ENCODE data around the gene NOX4.
"Not testable (repeated sequence)": the region's sequence is repeated elsewhere in the genome, so short reads cannot be mapped to it uniquely, and the experiment has no call there.

NOX4 gene

DNA sequence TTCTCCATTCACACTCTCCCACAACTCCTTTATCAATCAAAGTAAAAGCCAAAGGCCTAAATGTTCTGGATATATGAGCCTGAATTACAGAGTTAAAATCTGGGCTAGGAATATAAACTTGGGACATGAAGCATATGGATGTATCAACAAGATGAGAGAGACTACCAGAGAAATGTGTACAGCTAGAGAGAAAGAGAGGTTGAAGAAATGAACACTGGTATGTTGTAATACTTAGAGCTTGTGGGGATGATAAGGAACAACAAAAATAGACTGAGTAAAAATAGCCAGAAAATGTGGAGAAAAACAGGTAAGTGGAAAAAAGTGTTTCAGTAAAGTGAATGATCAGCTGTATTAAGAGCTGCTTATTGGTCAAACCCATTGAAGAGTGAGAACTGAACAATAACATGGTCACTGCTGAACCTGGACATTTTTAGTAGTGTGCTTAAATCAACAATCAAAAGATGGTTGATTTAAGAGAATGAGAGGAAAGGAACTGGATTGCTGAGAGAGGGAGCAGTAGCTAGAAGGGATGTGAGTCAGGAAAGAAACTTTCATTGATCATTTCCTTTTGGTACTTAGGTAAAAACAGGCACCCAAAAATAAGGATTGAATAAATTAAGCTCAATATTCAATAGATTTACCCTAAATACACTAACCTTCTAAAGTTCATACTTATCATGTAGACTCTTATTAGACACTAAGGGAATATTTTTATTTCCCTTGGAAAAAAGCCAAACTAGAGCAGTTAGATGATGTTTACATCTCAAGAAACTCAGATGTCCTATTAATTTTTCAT is 111.0 kb downstream of the NOX4 start:
- DNase-seq (ENCODE audit: low spot score), result not testable (repeated sequence)

DNA sequence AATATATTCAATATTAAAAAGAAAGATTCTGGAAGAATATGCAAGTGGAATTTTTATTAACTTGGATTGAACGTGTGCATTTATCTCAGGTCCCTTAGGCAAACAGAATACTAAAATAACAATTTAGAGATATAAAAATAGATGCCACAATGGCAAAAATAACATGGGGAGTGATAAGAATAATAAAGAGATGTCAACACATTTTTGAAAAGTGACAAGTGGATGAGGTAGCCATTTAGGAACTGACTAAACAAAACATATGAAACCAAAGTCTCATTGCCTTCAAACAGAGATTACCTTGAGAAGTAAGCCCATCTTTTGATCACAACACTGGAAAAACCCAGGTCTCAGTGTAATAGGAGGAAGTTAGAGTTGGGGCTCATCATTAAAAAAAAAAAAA is 112.2 kb downstream of the NOX4 start:
- DNase-seq (ENCODE audit: low spot score), result not testable (repeated sequence)

DNA sequence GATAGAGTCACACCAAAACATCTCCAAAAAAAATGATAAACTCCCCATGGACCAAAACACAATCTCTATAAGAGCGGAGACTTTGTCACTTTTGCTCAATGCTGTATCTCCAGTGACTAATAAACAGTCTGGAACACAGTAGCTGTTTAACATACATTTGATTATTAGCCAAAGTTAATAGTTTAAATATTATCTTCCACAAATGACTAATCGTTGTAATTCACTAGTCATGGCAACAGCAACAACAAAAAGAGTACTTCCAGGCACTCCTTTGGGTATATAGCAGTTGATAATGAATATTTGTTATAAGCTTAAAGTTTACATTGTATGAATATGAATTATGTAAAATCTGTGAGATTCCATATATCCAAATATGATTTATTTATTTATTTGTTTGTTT is 121.8 kb downstream of the NOX4 start:
- not testable (repeated sequence) for DNase-seq (ENCODE audit: low spot score)

DNA sequence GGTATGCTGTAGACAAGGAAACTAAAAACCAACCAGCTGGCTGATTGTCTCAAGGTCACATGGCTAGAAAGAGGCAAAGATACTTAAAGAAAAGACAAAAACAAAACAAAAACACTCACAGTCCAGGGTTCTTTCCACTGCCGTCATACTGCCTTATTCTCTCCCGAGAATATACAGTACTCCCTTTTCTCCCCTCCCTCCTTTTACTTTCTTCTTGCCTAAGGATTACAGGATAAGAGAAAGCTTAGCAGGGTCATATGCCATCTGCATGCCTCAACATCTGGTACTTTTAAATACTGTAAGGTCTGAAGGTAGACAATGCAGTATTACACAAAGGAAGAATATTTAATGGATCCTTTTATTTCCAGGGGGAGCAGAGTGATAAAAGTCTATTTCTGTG is 126.3 kb downstream of the NOX4 start:
- DNase-seq (ENCODE audit: low spot score), result not testable (repeated sequence)

DNA sequence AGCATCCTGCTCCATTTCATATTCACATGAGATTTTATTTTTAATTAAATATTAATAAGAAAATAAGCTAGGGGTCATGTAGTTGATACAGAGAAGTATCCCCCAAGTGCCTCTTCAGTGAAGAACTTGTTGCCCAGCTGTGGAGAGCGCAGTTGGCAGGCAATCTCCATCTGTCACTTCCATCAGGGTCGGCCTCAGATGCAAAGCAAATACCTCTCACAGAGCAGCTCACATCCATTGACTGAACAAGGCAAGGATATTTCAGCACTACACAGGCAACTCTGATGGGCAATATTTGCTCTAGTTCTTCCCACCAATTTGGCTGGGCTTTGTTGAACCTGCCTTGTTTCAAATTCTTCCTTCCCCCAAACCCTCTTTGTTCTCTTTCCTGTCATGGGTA is 129.4 kb downstream of the NOX4 start:
- DNase-seq (ENCODE audit: low spot score), result no peak

DNA sequence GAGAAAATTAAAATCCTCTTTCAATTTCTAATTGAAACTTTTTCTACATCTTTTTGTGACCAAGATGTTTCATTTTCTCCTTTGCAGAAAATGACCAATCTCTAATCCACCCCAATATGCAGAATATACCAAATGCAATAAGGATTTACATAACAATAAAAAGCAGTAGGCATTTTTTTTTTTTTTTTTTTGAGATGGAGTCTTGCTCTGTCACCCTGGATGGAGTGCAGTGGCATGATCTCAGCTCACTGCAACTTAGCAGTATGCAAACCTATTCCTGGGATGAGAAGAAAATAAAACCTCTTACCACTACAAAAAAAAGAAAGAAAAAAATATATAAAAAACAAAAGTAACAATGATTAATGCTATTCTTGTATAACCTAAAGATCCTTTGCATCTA is 132.0 kb downstream of the NOX4 start:
- DNase-seq (ENCODE audit: low spot score), result not testable (repeated sequence)

DNA sequence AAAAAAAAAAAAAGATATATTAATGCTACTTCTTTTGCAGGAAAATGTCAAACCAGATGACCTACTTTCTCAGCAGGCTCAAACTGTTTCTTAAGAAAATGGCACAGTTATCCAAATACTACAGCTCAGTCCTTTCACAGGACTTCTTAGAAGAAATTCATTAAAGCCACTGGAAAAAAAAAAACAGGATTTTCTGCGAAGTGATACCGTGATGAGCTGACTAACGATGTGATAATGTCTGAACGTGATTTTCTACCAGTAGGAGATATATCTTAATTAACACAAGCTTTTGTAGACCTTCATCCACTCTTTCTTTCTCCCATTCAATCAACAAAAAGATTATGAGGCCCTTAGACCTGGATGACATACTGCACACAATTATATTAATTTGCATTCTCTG is 132.4 kb downstream of the NOX4 start:
- no peak for DNase-seq (ENCODE audit: low spot score)

DNA sequence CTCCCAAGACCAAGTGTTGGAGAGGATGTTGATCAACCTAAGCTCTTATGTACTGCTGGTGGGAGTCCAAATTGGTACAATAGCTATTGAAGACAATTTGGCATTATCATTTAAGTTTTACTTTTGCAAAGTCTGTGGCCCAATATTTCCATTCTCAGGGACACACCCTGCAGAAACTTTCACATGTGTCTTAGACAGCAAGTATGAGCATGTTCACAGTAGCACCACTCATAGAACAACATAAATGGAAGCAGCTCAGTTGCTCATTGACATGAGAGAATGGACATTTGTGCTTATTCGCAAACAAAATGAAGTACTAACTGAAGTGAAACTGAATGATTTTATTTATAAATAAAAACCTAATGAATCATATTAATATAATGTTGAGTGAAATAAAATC is 135.5 kb downstream of the NOX4 start:
- DNase-seq (ENCODE audit: low spot score), result no peak

DNA sequence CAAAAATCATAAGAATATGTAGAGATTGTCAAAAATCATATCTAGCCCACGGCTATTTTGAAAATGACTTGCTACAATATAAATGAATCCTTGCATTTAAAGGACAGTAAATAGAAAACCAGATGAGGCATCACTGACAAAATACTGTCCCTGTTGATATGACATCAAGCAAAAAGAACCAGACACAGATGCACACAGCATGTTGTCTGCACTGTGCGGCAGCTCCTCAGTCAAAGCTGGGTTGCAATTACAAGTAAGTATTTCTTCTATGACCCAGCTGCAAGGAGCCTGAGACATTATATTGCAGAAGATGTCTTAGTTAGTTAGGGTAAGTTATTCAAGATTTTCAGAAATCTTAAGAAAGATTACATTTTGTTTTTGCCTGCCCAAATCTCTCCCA is 136.7 kb downstream of the NOX4 start:
- DNase-seq (ENCODE audit: low spot score), result not testable (repeated sequence)

DNA sequence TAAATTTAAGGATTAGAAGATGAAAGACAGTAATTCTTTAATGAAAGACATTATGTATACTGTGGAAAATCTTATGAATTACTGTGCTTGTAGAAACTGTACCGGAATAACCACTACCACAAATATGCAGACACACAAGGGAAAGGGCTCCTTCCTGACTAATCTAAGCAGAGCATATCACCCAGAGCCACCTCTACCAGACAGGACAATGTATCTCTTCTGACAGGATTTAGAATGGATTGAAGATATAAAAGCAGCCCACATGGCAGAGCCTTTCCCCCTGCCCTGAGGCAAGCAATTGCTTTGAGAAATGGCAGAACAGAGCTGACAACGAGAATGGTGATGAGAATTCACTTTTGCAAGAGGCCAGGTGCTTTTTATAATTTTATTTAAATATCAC is 144.1 kb downstream of the NOX4 start:
- no peak for DNase-seq (ENCODE audit: low spot score)

DNA sequence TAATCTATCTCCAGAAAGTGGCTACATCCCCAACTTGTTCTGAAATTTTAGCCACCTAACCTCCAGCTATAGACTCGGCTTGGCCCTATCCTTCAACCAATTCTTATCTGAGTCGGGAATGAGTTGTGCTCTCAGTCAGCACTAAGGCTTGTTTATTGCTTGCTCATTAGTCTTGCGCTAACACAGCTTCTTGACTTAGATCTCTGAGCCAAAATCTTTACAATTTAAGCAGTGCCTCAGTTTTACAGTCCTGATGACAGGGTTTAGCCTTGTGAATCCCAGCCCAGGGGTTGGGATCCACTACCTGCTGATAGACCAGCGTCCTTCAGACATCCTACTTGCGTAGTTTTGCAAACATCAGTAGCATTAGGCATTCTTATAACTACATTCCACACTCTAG is 144.6 kb downstream of the NOX4 start:
- DNase-seq (ENCODE audit: low spot score), result no peak

DNA sequence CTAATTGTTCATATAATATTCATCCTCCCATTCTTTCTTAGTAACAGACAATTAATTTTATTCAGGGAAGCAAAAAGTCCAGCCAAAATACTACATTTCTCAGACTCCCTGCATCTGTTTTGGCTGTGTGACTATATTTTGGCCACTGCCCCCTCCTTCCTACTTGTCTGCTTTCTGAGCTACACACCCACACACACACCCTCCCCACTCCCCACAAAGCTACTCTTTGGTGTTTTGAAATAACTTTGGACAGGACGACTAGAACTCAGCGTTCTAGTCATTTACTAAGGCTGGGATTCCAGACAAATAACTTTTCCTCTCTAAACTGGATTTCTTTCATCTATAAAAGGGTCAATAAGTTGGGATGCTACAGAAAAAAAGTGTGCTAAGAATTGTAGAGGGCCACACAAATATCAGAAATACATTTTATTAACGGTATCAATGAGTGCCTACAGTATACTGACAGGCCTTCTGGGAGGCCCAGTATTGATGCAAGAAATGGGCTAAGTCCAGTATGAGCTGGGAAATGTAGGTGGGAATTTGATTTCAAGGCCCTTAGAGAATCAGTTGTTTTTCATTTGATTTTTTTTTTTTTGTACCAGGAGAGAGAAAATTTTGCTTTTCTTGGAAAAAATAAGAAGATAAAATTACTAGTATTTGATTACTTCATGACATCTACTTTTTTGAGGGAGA is 148.1 kb downstream of the NOX4 start:
- not testable (repeated sequence) for DNase-seq (ENCODE audit: low spot score)

DNA sequence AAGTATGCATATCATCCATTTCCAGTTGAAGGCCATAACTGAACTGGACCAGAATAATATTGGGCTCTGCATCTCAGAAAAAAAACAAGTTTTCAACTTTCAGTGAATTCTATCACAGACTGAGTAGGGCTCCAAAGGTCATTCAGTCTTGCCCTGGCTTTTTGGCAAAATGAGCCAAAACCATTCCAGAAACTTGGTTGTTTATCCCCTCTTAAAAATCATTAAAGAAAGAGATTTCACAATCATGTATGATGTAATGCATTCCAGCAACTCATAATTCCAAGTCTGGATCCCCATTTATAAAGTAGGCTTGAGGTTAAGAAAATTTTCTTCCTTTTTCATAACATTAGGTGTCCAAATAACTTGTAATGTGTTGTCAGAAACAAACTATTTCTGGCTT is 150.7 kb downstream of the NOX4 start:
- DNase-seq (ENCODE audit: low spot score), result not testable (repeated sequence)

DNA sequence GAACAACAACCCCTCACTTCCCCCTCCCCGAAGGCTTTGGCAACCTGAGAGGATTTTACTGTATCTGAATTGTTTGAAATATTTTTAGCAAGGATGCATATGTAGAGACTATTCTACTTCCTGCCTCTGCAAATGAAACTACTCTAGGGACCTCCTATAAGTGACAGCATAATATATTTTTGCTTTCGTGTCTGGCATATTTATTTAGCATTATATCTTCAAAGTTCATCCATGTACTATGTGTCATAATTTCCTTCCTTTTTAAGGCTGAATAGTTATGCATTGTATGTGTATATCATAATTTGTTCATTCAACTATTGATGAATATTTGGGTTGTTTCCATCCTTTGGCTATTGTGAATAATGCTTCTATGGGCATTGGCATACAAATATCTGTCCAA is 153.1 kb downstream of the NOX4 start:
- DNase-seq (ENCODE audit: low spot score), result not testable (repeated sequence)

DNA sequence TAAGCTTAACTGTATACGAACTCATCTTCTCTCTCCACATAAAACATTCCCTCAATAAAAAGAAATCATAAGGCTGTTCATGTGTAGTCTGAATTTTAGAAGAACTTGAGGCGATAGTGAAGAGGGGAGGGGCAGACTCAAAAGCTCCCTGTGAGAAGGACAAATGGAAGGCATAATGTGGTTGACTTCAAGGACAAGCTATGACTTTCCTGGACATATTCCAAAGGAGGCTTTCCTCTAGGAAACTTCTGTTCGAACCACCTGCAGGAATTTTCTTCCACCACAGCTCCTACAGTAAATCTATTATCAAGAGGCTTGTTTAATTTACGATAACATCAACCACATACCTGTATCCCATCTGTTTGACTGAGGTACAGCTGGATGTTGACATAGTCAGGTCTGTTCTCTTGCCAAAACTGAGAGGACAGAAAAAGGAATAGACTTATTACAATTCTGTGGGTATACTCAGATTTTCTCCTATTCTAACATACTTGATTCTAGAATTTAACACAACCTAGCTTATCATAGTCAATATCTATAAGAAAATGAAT is 154.0 kb downstream of the NOX4 start:
- not testable (repeated sequence) for DNase-seq (ENCODE audit: low spot score)

DNA sequence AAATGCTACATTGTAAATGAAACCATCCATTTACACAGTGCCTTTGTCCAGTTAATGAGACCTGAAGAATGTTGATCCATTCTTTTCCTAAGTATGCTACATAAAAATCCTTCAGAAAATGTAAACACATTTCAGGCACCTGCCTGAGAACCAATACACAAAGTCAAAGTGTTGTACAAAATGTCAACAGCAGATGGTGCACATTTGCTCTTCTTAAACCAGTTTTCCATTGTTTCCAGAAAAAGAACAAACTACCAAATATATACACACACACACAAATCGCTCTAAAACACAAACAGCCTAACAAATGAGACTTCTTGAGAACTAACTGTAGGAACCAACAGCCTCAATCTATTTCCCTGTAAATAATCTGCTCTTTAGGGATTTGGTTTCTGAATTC is 157.5 kb downstream of the NOX4 start:
- DNase-seq (ENCODE audit: low spot score), result not testable (repeated sequence)

DNA sequence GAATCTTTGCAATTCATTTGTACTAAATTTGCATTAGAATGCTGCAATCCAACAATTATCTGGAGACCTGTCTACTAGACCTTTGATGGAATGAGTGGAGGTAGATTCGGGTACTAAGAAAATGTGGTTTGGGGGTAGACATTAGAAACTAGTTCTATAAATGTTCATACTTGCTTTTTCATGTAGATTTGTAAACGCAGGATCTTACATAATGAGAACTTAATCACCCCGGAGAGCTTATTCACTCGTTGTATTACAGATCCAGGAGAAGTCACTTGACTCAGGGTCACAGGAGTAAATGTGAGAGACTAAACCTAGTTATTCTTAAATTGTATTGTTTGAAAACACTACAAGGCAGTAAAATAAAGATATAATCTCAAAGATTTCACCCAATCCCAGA is 159.2 kb downstream of the NOX4 start:
- not testable (repeated sequence) for DNase-seq (ENCODE audit: low spot score)

DNA sequence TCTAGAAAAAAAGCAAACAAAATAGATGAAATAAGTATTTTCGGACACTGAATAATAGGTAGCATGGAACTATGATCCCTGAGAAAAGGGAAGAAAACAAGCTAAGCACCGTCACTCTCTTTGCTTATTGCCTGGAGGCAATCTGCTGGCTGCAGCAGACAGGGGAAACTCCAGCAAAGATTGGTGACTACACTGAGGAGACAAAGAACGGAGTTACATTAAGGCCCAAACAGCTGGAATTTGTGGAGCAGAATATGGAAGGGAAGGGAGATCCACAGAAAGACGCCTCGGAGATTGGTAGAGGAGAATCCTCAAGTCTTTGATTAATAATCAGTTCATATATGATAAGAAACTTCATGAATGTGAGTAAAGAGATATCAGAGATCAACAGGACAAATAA is 163.3 kb downstream of the NOX4 start:
- no peak for DNase-seq (ENCODE audit: low spot score)

DNA sequence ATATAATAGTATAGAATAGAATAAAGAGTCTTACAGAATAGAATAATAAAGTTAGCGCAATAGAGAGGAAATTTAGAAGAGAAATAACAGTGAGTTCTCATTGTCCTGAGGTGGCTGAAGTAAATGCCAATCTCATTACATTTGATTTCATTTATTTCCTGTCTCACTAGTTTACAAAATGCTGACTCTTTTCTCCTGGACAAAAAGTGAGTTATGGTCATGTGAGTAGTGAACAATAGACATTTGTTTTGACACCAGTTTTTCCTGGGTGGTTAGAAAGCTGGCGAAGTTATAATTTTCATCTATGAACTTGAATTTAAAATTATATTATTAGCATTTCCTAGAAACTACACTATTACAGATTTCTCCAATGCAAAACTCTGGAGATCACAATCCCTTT is 169.8 kb downstream of the NOX4 start:
- DNase-seq (ENCODE audit: low spot score), result no peak

DNA sequence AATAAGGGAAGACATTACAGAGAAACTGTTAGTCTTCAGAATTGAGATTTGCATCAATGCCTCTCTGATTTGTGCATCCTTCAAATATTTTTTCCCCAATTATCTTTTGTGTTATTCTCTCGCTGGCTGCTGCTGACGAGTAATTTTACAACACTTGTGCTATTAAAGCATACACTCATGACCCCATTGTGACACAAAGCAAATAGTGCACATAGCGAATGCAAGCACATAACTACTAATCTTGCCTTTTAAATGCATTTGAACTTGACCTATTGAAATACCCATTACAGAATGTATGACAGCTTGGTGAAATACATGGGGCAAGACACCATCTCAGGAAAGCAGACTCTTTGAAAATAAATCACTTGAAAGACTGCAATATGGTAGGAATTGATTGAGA is 180.6 kb downstream of the NOX4 start:
- DNase-seq (ENCODE audit: low spot score), result not testable (repeated sequence)

DNA sequence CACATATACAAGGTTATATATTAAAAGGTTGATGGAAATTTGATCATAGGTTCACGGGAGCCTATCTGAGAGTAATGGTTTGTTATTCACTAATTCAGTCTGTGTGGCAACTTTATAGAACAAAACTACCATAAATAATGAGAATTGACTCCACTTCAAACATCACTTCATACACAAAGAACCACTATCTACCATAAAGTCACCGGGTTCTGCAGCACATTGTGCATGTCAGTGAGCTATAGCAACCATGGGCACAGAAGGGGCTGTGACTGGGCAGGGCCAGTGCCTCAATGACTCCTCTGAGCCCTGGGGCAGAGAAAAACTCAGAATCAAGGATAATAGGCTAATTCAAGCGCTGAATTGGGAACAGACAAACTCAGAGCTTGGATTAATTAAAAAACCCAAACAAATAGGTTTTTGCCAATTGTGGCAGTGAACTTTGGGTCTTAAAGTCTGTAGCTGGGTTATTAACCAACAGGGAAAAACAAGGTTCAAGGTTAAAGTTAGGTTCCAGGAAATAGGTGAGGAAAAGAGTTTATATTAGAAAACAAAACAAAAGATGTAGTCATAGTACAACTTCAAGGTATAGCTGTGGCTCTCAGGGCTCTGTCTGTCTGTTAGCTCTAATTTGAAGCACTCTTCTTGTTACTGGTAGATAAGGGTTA is 181.7 kb downstream of the NOX4 start:
- not testable (repeated sequence) for DNase-seq (ENCODE audit: low spot score)

DNA sequence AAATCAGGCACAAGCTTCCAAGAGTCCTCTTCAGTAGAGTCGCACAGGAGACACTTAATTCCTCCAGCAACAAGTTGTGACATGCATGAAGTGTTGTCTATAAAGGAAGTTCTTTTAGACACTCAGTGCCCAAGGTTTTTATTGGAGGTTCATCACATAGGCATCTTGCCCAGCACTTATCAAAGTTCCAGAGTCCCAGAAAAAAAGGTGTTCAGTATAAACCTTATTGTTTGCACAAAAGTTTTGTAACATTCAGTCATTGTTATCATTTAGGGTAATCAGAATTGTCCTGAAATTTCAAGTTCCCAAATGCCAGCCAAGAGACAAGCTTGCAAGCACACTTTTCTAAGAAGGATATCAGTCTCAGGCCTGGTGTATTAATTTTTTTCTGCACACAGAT is 182.9 kb downstream of the NOX4 start:
- not testable (repeated sequence) for DNase-seq (ENCODE audit: low spot score)

DNA sequence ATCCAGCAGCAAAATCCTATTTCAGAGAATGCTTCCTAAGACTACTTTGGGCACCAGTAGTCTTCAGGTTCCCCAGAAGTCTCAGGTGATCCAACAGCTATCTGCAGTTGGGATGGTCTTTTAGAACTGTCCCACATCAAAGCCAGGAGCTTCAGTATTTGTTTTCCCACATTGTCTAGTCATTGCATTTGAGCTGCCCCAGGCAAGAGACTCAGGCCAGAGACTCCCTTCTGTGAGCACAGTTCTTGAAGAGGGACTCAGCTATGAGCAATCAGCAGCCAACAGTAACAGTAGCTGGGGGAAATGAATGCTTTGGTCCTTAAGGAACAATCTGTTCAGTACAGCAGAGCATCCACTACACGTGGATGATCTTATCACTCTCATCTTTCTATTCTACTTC is 188.1 kb downstream of the NOX4 start:
- DNase-seq (ENCODE audit: low spot score), result not testable (repeated sequence)

Data from CD4-positive, alpha-beta T cell treated with Interleukin-2 at 100 ng/mL for 4 hours (primary cell).